GM10266 (cell line): ENCODE measurements around the gene C2orf81.
A peak's percentile ranks its signal among the peaks of the same experiment; 100 is the strongest.
"Not testable (repeated sequence)": the region's sequence is repeated elsewhere in the genome, so short reads cannot be mapped to it uniquely, and the experiment has no call there.

Source experiments
- DNase-seq: peaks from one replicate; pipeline ENCODE4 v3.0.0; 2012; ENCODE audit errors: extremely low spot score
- CTCF ChIP-seq: IDR thresholded peaks from 2 replicates; pipeline ENCODE4 v1.5.1; 2012; ENCODE audit warnings: mild to moderate bottlenecking, low read depth; ENCODE audit not compliant: control insufficient read depth, insufficient read depth; ENCODE audit errors: missing control alignments

The C2orf81 gene

GRCh38 chr2:74424139-74424992 lies 2.9 kb upstream of the C2orf81 start:
- TF ChIP-seq CTCF: no peak
- no peak for DNase-seq

GRCh38 chr2:74423231-74424095 lies 2.0 kb upstream of the C2orf81 start:
- TF ChIP-seq CTCF: no peak
- no peak for DNase-seq

GRCh38 chr2:74420443-74421103 lies 846 bp downstream of the C2orf81 start:
- DNase-seq: not testable (repeated sequence)

GRCh38 chr2:74420006-74420405 lies 1.4 kb downstream of the C2orf81 start:
- DNase-seq: no peak
- no peak for TF ChIP-seq CTCF

- no peak for DNase-seq
- TF ChIP-seq CTCF: no peak
Observed at GRCh38 chr2:74419345-74419744, 2.1 kb downstream of the C2orf81 start.

GRCh38 chr2:74418312-74418711 lies 3.1 kb downstream of the C2orf81 start:
- DNase-seq: no peak
- no peak for TF ChIP-seq CTCF

- no peak for TF ChIP-seq CTCF
- peak; percentile 25 for DNase-seq
Observed at GRCh38 chr2:74417763-74418162, 3.7 kb downstream of the C2orf81 start.
